SK-N-MC (cell line): ENCODE results near the gene LIPA.
"Not testable (repeated sequence)": the region's sequence is repeated elsewhere in the genome, so short reads cannot be mapped to it uniquely, and the experiment has no call there.

Experiments
- DNase-seq: peaks from one replicate; pipeline ENCODE4 v3.0.0-alpha.2; 2011; ENCODE audit warnings: low read depth, low spot score
- H3K27ac ChIP-seq: fragments of 200-600 bp; sonication (generic); 2 replicates; pipeline ENCODE4 v1.5.1; 2016; ENCODE audit warnings: mixed run types
- H3K36me3 ChIP-seq: fragments of 200-600 bp; sonication (generic); 2 replicates; pipeline ENCODE4 v1.6.1; 2017; ENCODE audit warnings: antibody characterized with exemption, low read length, mixed read lengths; ENCODE audit not compliant: insufficient read depth
- H3K4me3 ChIP-seq: fragments of 200-600 bp; sonication (generic); 2 replicates; pipeline ENCODE4 v1.5.1; 2016
- H3K9ac ChIP-seq: fragments of 200-600 bp; sonication (generic); 2 replicates; pipeline ENCODE4 v1.8.0; 2017; ENCODE audit warnings: mixed run types, mixed read lengths; ENCODE audit not compliant: insufficient read length
- H3K9me3 ChIP-seq: fragments of 200-600 bp; sonication (generic); 2 replicates; pipeline ENCODE4 v1.6.1; 2017; ENCODE audit warnings: low read depth, mild to moderate bottlenecking, antibody characterized with exemption, low read length, moderate library complexity, mixed read lengths
- EZH2 ChIP-seq: fragments of 200-600 bp; sonication (generic); IDR thresholded peaks from one replicate; pipeline ENCODE4 v1.6.1; 2017; ENCODE audit warnings: antibody characterized with exemption
- FOXP2 ChIP-seq: optimal IDR thresholded peaks from 2 replicates; pipeline ENCODE3; 2011; ENCODE audit warnings: mild to moderate bottlenecking, moderate library complexity; ENCODE audit not compliant: insufficient read depth; ENCODE audit errors: extremely low read length, control extremely low read depth
- POLR2AphosphoS5 ChIP-seq: IDR thresholded peaks from 2 replicates; pipeline ENCODE4 v1.6.1; 2012; ENCODE audit warnings: mild to moderate bottlenecking, low read depth, low read length, borderline replicate concordance

The LIPA gene

DNA sequence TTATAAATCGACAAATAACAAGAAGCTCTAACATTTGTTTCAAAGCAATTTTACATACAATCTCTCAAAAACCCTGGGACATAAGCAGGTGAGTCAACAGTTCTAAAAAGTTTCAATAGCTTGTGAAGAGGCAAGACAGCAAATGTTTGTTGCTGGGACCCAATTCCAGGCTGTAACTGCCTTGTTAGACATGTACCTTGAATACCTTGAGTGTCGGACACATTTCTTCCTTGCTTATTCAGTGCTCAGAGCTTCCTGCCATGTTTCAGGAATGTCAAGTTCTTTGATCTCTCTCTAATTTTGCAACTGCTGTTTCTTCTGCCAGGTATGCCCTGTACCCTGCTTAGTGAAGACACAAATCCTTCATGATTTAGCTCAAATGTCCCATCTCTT, 49.5 kb downstream of the LIPA start:
- H3K36me3 ChIP-seq, result no peaks in the 10 kb centered on the region
- no peak overlapping the region for H3K4me3 ChIP-seq
- H3K9ac ChIP-seq, result no peak overlapping the region
- TF ChIP-seq POLR2AphosphoS5 (no peak), EZH2 (no peak), FOXP2 (no peak)
- H3K27ac ChIP-seq, result no peak overlapping the region
- no peaks in the 10 kb centered on the region for H3K9me3 ChIP-seq
- DNase-seq, result no peak

DNA sequence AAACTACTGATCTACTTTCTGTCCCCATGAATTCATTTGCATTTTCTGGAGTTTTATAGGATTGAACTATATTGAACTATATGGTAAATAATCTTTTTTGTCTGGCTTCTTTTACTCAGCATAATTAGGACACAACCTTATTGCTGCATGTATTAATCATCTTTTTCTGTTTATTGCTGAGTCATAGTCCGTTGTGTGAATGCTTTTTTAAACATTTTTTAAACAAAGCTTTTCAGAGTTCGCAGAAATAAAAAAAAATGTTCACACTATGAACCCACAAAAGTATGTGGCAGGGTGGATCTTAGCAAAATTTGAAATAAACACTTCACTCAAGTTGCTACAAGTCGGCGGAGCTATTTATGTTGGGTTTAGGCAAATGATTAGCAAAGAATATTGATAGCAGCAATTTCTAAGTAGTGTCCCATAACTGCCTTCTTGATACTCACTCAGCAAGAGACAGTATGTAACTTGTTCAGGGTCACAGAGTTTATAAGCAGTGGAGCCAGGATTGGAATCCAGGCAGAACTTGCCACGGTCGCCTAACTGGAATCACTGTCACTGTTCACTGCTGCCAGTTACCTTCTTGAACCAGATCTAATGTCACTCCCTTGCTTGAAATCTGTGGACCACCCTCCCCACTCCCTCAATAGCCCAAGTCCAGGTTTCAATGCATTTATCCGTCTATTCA, 50.1 kb downstream of the LIPA start:
- Histone ChIP-seq H3K9ac (no peak overlapping the region), H3K4me3 (no peak overlapping the region), H3K27ac (no peak overlapping the region), H3K9me3 (no peaks in the 10 kb centered on the region), H3K36me3 (no peaks in the 10 kb centered on the region)
- no peak for DNase-seq
- TF ChIP-seq POLR2AphosphoS5 (no peak), FOXP2 (no peak), EZH2 (no peak)

DNA sequence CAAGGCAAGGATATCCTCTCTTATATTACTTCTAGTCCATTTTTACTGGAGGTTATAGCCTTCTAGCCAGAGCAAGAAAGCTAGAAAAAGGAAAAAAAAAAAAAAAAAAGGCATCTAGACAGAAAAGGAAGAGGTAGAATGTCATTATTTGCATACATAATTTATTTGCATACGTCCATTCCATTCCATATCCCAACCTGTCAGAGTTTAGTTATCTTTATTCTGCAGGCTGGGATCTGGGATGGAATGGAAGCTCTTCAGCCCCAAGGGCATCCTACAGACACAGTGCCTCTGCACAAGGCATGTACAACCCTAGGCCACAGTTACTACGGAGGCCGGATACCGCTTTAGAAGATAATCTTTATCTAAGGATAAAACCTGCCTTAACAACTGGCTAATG, 54.1 kb downstream of the LIPA start:
- Histone ChIP-seq H3K9ac (no peak overlapping the region), H3K9me3 (no peaks in the 10 kb centered on the region), H3K36me3 (no peaks in the 10 kb centered on the region), H3K27ac (no peak overlapping the region), H3K4me3 (no peak overlapping the region)
- TF ChIP-seq EZH2, result no peak
- TF ChIP-seq POLR2AphosphoS5, result no peak
- TF ChIP-seq FOXP2, result no peak
- DNase-seq, result no peak

DNA sequence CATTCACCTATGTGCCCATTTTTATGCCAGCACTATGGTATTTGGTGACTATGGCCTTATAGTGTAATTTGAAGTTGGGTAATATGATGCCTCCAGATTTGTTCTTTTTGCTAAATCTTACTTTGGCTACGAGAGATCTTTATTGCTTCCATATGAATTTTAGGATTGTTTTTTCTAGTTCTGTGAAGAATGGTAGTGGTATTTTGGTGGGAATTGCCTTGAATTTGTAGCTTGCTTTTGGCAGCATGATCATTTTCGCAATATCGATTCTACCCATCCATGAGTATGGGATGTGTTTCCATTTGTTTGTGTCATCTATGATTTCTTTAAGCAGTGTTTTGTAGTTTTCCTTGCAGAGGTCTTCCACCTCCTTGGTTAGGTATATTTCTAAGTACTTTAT, 60.3 kb downstream of the LIPA start:
- not testable (repeated sequence) for H3K9me3 ChIP-seq, H3K27ac ChIP-seq

DNA sequence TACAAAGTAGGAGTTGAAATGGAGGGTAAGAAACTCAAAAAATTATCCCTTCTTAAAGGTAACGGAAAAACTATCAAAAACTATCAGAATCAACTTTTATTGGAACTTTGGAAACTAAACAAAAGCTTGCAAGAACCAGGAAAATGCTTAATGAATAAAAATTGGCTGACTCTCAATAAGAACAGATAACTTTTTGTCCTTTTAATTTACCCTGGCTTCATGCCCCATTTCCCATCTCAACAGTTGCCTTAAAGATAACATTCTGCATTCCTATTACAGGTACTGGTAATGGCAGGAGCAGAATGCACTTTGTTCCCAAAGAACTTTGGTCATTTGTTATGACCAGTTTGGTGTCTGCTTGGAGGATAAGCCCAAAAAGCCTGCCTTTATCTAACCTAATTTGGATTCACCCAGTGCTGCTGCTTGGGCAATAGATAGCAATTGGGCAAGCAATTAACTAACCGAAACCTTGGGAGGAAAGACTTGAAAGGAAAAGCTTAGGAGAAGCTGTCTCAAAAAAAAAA, 62.3 kb downstream of the LIPA start:
- no peaks in the 10 kb centered on the region for H3K9me3 ChIP-seq
- H3K36me3 ChIP-seq, result no peaks in the 10 kb centered on the region
- no peak for DNase-seq
- TF ChIP-seq EZH2, result no peak
- no peak for TF ChIP-seq POLR2AphosphoS5
- no peak for TF ChIP-seq FOXP2
- no peak overlapping the region for H3K9ac ChIP-seq
- no peak overlapping the region for H3K27ac ChIP-seq
- no peak overlapping the region for H3K4me3 ChIP-seq

More for the DNA sequence above, 60.3 kb downstream of the LIPA start:
- not testable (repeated sequence) for H3K36me3 ChIP-seq, H3K9ac ChIP-seq, DNase-seq, H3K4me3 ChIP-seq

DNA sequence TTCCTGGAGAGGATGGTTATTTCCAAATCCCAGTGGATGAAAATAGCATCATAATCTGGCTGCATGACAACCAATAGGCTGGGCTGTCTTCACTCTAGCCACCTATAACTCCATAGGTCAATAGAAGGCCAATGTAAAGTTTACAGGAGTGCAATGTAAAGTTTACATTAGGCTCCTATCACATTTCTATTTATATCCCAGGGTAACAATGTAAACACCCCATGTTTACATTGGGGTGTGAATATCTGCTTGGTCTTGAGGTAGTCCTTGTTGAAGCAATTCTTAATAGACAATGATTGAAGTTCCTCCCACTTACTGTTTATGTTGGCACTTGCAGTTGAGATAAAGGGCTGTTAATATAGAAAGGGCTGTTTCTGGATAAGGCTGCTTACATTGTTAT, 65.9 kb downstream of the LIPA start:
- H3K9me3 ChIP-seq, result no peaks in the 10 kb centered on the region
- no peak for TF ChIP-seq EZH2
- TF ChIP-seq FOXP2, result no peak
- no peak for TF ChIP-seq POLR2AphosphoS5
- H3K9ac ChIP-seq, result no peak overlapping the region
- no peaks in the 10 kb centered on the region for H3K36me3 ChIP-seq
- H3K27ac ChIP-seq, result no peak overlapping the region
- no peak for DNase-seq
- no peak overlapping the region for H3K4me3 ChIP-seq

DNA sequence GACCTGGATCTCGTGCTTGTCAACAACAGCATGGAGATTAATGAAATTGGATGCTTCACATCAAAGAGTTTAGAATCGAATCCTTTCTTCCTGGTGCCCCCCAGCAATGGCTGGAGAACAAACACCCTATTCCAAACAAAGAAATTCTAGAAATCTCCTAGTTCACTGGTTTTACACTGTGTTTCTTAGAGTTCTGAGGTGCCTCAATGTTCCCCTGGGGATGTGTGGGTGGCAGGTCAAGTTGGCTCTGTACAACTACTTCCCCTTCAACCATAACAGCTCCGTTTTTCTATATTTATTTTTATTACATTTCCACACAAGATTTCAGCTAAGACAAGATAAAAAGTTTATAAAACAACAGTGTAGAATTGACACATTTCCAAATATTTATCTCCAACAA, 66.9 kb downstream of the LIPA start:
- TF ChIP-seq POLR2AphosphoS5, result no peak
- no peak for TF ChIP-seq FOXP2
- no peak for TF ChIP-seq EZH2
- Histone ChIP-seq H3K27ac (no peak overlapping the region), H3K9me3 (no peaks in the 10 kb centered on the region), H3K36me3 (no peaks in the 10 kb centered on the region), H3K4me3 (no peak overlapping the region), H3K9ac (no peak overlapping the region)
- no peak for DNase-seq

DNA sequence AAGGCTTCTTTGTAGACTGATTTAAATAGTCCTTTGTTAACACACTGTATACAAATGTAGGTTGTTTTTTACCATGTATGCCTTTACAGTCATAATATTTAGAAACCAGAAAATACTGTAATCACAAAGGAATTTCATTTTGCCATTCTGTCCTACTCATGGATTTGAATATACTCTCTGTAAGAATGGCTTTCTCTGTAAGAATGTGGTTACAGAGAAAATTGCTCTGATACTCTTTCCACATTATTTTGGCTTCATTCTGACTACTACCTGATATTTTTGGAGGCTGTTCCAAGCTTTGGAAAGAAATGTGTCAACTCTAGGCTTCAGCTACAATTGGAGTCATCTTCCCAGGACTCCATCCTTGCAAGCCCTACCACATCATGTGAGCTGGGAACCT, 68.0 kb downstream of the LIPA start:
- no peak for TF ChIP-seq POLR2AphosphoS5
- no peak for TF ChIP-seq FOXP2
- TF ChIP-seq EZH2, result no peak
- H3K9me3 ChIP-seq, result no peaks in the 10 kb centered on the region
- H3K4me3 ChIP-seq, result no peak overlapping the region
- no peak overlapping the region for H3K27ac ChIP-seq
- H3K36me3 ChIP-seq, result no peaks in the 10 kb centered on the region
- H3K9ac ChIP-seq, result no peak overlapping the region
- no peak for DNase-seq

DNA sequence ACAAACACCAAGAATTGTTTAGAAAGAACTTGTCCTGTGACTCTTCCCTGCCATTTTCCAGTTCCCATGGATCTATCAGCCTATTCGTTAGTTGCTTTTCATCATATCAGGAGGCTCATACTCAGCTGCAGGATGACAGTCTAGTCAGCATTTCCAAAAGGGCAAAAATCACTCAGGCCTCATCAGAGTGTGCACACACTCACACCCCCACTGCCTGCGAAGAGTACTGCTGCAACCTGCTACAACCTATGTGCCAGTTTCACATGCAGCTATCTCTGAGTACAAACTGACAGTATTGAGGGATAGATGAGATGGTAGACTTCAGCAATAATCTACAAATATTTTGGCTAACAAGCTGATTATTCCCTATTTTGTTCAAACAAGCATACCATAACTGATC, 68.7 kb downstream of the LIPA start:
- H3K9me3 ChIP-seq, result no peaks in the 10 kb centered on the region
- no peak overlapping the region for H3K4me3 ChIP-seq
- no peak for TF ChIP-seq EZH2
- TF ChIP-seq FOXP2, result no peak
- no peak for TF ChIP-seq POLR2AphosphoS5
- H3K9ac ChIP-seq, result no peak overlapping the region
- H3K36me3 ChIP-seq, result no peaks in the 10 kb centered on the region
- no peak overlapping the region for H3K27ac ChIP-seq
- no peak for DNase-seq
